H1 (cell line): ENCODE measurements around the gene OXER1. TPM values are rescaled to one million over a fixed set of nuclear protein-coding genes. Genes with fewer than 3 reads are reported as not detected.

Experiments
- CTCF ChIA-PET: fragments of 300-600 bp; sonication (Branson Sonifier 250); formaldehyde crosslinking; loops from one replicate; lab custom pipeline; 2021; ENCODE audit not compliant: partially characterized antibody; lab: Charles Lee
- POLR2A ChIA-PET: fragments of 300-600 bp; sonication (Branson Sonifier 250); formaldehyde crosslinking; loops from one replicate; lab custom pipeline; 2021; ENCODE audit warnings: inconsistent platforms; ENCODE audit not compliant: partially characterized antibody; lab: Charles Lee
- DNase-seq, 2 experiments: peaks; one replicate each; pipeline versions ENCODE4 v3.0.0 to v3.0.0-alpha.2; 2010 to 2022; ENCODE audit warnings: low spot score in 2 of 2, low read depth in 1 of 2, mixed read lengths in 1 of 2
- FAIRE-seq: peaks from 2 replicates; lab custom pipeline; 2011; peaks lifted over from hg19 to GRCh38; lab: Jason Lieb, UNC
- H2AFZ ChIP-seq: 2 replicates; pipeline ENCODE4 v1.8.1; 2012; ENCODE audit warnings: low read length, inconsistent platforms
- H2AK5ac ChIP-seq: 2 replicates; pipeline ENCODE4 v1.6.1; 2013; ENCODE audit warnings: low read depth, low read length
- H2BK120ac ChIP-seq: replicated peaks from 2 replicates; pipeline ENCODE3; 2013; ENCODE audit warnings: low read depth, low read length, inconsistent platforms
- H2BK12ac ChIP-seq: 2 replicates; pipeline ENCODE4 v1.6.1; 2013; ENCODE audit warnings: low read depth, low read length
- H2BK15ac ChIP-seq: 2 replicates; pipeline ENCODE4 v1.6.1; 2013; ENCODE audit warnings: low read length
- H2BK20ac ChIP-seq: 2 replicates; pipeline ENCODE4 v1.6.1; 2013; ENCODE audit warnings: low read length
- H2BK5ac ChIP-seq: 2 replicates; pipeline ENCODE4 v1.6.1; 2013; ENCODE audit warnings: low read depth, low read length
- H3K14ac ChIP-seq: 2 replicates; pipeline ENCODE4 v1.6.1; 2013; ENCODE audit warnings: inconsistent platforms; ENCODE audit not compliant: insufficient read length
- H3K18ac ChIP-seq: 2 replicates; pipeline ENCODE4 v1.6.1; 2013; ENCODE audit warnings: low read length; ENCODE audit errors: extremely low read depth
- H3K23ac ChIP-seq: 2 replicates; pipeline ENCODE4 v1.6.1; 2013; ENCODE audit warnings: inconsistent platforms; ENCODE audit not compliant: insufficient read length
- H3K23me2 ChIP-seq: 2 replicates; pipeline ENCODE4 v1.6.1; 2013; ENCODE audit warnings: low read depth, low read length
- H3K27ac ChIP-seq: 2 replicates; pipeline ENCODE4 v1.6.1; 2011; ENCODE audit warnings: low read depth, low read length, inconsistent platforms
- H3K27me3 ChIP-seq, 4 experiments: replicated peaks in 1 of 4; 1 replicate in 1 of 4; 2 replicates in 3 of 4; pipeline versions ENCODE4 v1.6.1 to v1.8.1; 2011 to 2013; ENCODE audit warnings: low read length in 3 of 4, mild to moderate bottlenecking in 3 of 4, inconsistent platforms in 2 of 4, mixed read lengths in 2 of 4, moderate library complexity in 1 of 4; ENCODE audit not compliant: control insufficient read depth in 3 of 4, insufficient read depth in 3 of 4; ENCODE audit errors: extremely low read depth in 1 of 4
- H3K36me3 ChIP-seq, 4 experiments: 2 replicates each; pipeline versions ENCODE4 v1.6.1 to v1.8.1; 2011 to 2013; ENCODE audit warnings: mild to moderate bottlenecking in 4 of 4, low read length in 3 of 4, moderate library complexity in 2 of 4, control low read depth in 1 of 4, inconsistent platforms in 1 of 4; ENCODE audit not compliant: insufficient read depth in 4 of 4, control insufficient read depth in 2 of 4
- H3K4ac ChIP-seq: replicated peaks from 2 replicates; pipeline ENCODE3; 2013; ENCODE audit warnings: low read length, low read depth, mixed read lengths, inconsistent platforms; ENCODE audit not compliant: insufficient read length
- H3K4me1 ChIP-seq, 4 experiments: replicated peaks in 1 of 4; 1 replicate in 1 of 4; 2 replicates in 3 of 4; pipeline versions ENCODE4 v1.6.1 to v1.8.1; 2011 to 2013; ENCODE audit warnings: low read length in 3 of 4, inconsistent platforms in 2 of 4, mixed read lengths in 1 of 4; ENCODE audit not compliant: insufficient read depth in 4 of 4, control insufficient read depth in 3 of 4
- H3K4me2 ChIP-seq, 2 experiments: 2 replicates each; pipeline versions ENCODE4 v1.6.1 to v1.8.1; 2011 to 2013; ENCODE audit warnings: low read depth in 2 of 2, low read length in 2 of 2, control low read depth in 1 of 2, inconsistent platforms in 1 of 2, mild to moderate bottlenecking in 1 of 2; ENCODE audit not compliant: insufficient read depth in 1 of 2
- H3K4me3 ChIP-seq, 4 experiments: fragments of 200-600, 300-600 bp in 1 of 4; sonication (generic), shearing (Covaris generic), sonication (Bioruptor Twin) in 1 of 4; 2 replicates each; pipeline versions ENCODE4 v1.5.1 to v1.8.1; 2011 to 2016; ENCODE audit warnings: low read length in 4 of 4, low read depth in 3 of 4, control low read depth in 2 of 4, inconsistent platforms in 2 of 4, mild to moderate bottlenecking in 2 of 4, mixed read lengths in 1 of 4, moderate library complexity in 1 of 4; ENCODE audit not compliant: insufficient read depth in 2 of 4; ENCODE audit errors: extremely low read depth in 1 of 4
- H3K56ac ChIP-seq: replicated peaks from 2 replicates; pipeline ENCODE3; 2013; ENCODE audit warnings: low read depth, mild to moderate bottlenecking, mixed read lengths, low read length, inconsistent platforms; ENCODE audit not compliant: insufficient read length
- H3K79me1 ChIP-seq: 2 replicates; pipeline ENCODE4 v1.6.1; 2013; ENCODE audit warnings: low read depth, low read length, control low read depth
- H3K79me2 ChIP-seq, 2 experiments: 2 replicates each; pipeline versions ENCODE4 v1.6.1 to v1.8.1; 2012 to 2013; ENCODE audit warnings: low read length in 2 of 2, mild to moderate bottlenecking in 2 of 2, inconsistent platforms in 1 of 2; ENCODE audit not compliant: insufficient read depth in 2 of 2, control insufficient read depth in 1 of 2
- H3K9ac ChIP-seq, 4 experiments: replicated peaks in 1 of 4; 1 replicate in 1 of 4; 2 replicates in 3 of 4; pipeline versions ENCODE4 v1.6.1 to v1.8.1; 2011 to 2013; ENCODE audit warnings: low read depth in 3 of 4, low read length in 3 of 4, control low read depth in 2 of 4, mild to moderate bottlenecking in 2 of 4, moderate library complexity in 2 of 4, inconsistent platforms in 1 of 4; ENCODE audit errors: extremely low read depth in 1 of 4
- H3K9me3 ChIP-seq, 2 experiments: 2 replicates each; pipeline versions ENCODE4 v1.6.1 to v1.8.1; 2012 to 2013; ENCODE audit warnings: mild to moderate bottlenecking in 2 of 2, moderate library complexity in 2 of 2, control low read depth in 1 of 2, inconsistent platforms in 1 of 2, low read depth in 1 of 2, low read length in 1 of 2, mixed read lengths in 1 of 2; ENCODE audit not compliant: insufficient read depth in 2 of 2
- H4K20me1 ChIP-seq, 2 experiments: replicated peaks in 1 of 2; 2 replicates each; pipeline versions ENCODE3 to v1.8.1; 2011 to 2013; ENCODE audit warnings: inconsistent platforms in 2 of 2, low read length in 2 of 2, mild to moderate bottlenecking in 1 of 2; ENCODE audit not compliant: insufficient read depth in 2 of 2, control insufficient read depth in 1 of 2
- H4K5ac ChIP-seq: 2 replicates; pipeline ENCODE4 v1.6.1; 2013; ENCODE audit warnings: low read length, low read depth, mixed read lengths, inconsistent platforms; ENCODE audit not compliant: insufficient read length
- H4K8ac ChIP-seq: 2 replicates; pipeline ENCODE4 v1.8.0; 2013; ENCODE audit warnings: mild to moderate bottlenecking, moderate library complexity, low read length, inconsistent platforms; ENCODE audit not compliant: insufficient read depth; ENCODE audit errors: extremely low read depth
- H4K91ac ChIP-seq: replicated peaks from 2 replicates; pipeline ENCODE3; 2013; ENCODE audit warnings: low read length, mixed read lengths, inconsistent platforms; ENCODE audit not compliant: insufficient read length
- ATF3 ChIP-seq: IDR thresholded peaks from 2 replicates; pipeline ENCODE4 v1.6.1; 2011; ENCODE audit warnings: low read depth, mild to moderate bottlenecking, low read length; ENCODE audit not compliant: insufficient read depth
- BRCA1 ChIP-seq: IDR thresholded peaks from 2 replicates; pipeline ENCODE4 v1.6.1; 2012; ENCODE audit warnings: low read depth, low read length, improper control_type of control experiment
- CEBPB ChIP-seq: IDR thresholded peaks from 2 replicates; pipeline ENCODE4 v1.6.1; 2012; ENCODE audit warnings: low read depth, low read length
- CTCF ChIP-seq, 3 experiments: IDR thresholded peaks; 1 replicate in 2 of 3; 2 replicates in 1 of 3; pipeline versions ENCODE4 v1.5.1 to v1.6.1; 2011; ENCODE audit warnings: low read length in 3 of 3, mild to moderate bottlenecking in 3 of 3, inconsistent platforms in 2 of 3, low read depth in 1 of 3, moderate library complexity in 1 of 3; ENCODE audit not compliant: insufficient read depth in 1 of 3; ENCODE audit errors: control extremely low read depth in 1 of 3
- EGR1 ChIP-seq: IDR thresholded peaks from 2 replicates; pipeline ENCODE4 v1.6.1; 2011; ENCODE audit warnings: low read depth, low read length, borderline replicate concordance
- GTF2F1 ChIP-seq: IDR thresholded peaks from 2 replicates; pipeline ENCODE4 v1.6.1; 2012; ENCODE audit warnings: low read depth, low read length, improper control_type of control experiment, borderline replicate concordance
- JUN ChIP-seq: IDR thresholded peaks from 2 replicates; pipeline ENCODE4 v1.6.1; 2011; ENCODE audit warnings: low read depth, mild to moderate bottlenecking, improper control_type of control experiment, low read length
- KDM1A ChIP-seq: fragments of 200-600, 300-600 bp; sonication (generic); IDR thresholded peaks from 2 replicates; pipeline ENCODE4 v1.7.1; 2016; ENCODE audit warnings: mild to moderate bottlenecking, low read length, borderline replicate concordance
- RAD21 ChIP-seq, 2 experiments: IDR thresholded peaks in 1 of 2; conservative IDR thresholded peaks in 1 of 2; 2 replicates each; pipeline ENCODE4 v1.6.1; 2011; ENCODE audit warnings: low read depth in 2 of 2, low read length in 2 of 2, improper control_type of control experiment in 1 of 2, inconsistent platforms in 1 of 2, mild to moderate bottlenecking in 1 of 2, moderate library complexity in 1 of 2
- RXRA ChIP-seq: IDR thresholded peaks from 2 replicates; pipeline ENCODE4 v1.6.1; 2011; ENCODE audit warnings: low read depth, mild to moderate bottlenecking, low read length, moderate library complexity; ENCODE audit not compliant: insufficient read depth
- SP4 ChIP-seq: IDR thresholded peaks from 2 replicates; pipeline ENCODE4 v1.6.1; 2012; ENCODE audit warnings: low read length, inconsistent platforms
- TAF1 ChIP-seq: IDR thresholded peaks from 2 replicates; pipeline ENCODE4 v1.6.1; 2011; ENCODE audit warnings: mild to moderate bottlenecking, low read depth, low read length
- WGBS, 2 experiments: shearing (Covaris generic) in 1 of 2; methylation state at CpG; one replicate each; pipeline versions ENCODE4 v1.1.6 to v1.1.7; 2013 to 2015; ENCODE audit warnings: low lambda C conversion rate in 2 of 2, mixed read lengths in 2 of 2, inconsistent platforms in 1 of 2, low coverage in 1 of 2, missing lambda C conversion rate in 1 of 2; ENCODE audit not compliant: insufficient replicate concordance in 2 of 2, insufficient coverage in 1 of 2, insufficient read length in 1 of 2; ENCODE audit errors: extremely low coverage in 1 of 2, missing lambda C conversion rate in 1 of 2; 5-methylcytosine and 5-hydroxymethylcytosine counted together
- polyA plus RNA-seq, 7 experiments: library from polyadenylated mRNA; depleted of rRNA in 3 of 7; stranded (reverse) in 5 of 7; unstranded in 2 of 7; fragments of >200 nt in 5 of 7; fragments of 200-250 nt in 2 of 7; gene quantifications; 1 replicate in 5 of 7; 2 replicates in 1 of 7; 4 replicates in 1 of 7; pipeline versions ENCODE4 v1.2.1 to v1.2.3, GENCODE V29; 2011 to 2013; ENCODE audit warnings: missing spikeins in 2 of 7, mixed read lengths in 2 of 7
- total RNA-seq: library from RNA; stranded (reverse); fragmentation: NEBNext Ultra II Directional; extraction: Animal tissue kit (Norgen Biotek cat#: 25700); gene quantifications from 2 replicates; pipeline ENCODE4 v1.2.1, GENCODE V29; 2021

The OXER1 gene
- total and polyA plus RNA-seq, 2 of the 8 experiments (the other 6 are each of a cell fraction or from before 2014, with no cell fraction given): 1.2 to 2.9 TPM

GRCh38 chr2:42726680-42727079 lies 37.3 kb downstream of the OXER1 start:
- POLR2A ChIA-PET: no interaction called here
- TF ChIP-seq TAF1 (no peak), BRCA1 (no peak), SP4 (no peak), RAD21 (IDR thresholded peaks at IDR 0.05 in 1 of 2, conservative IDR thresholded peaks at IDR 0.05 in 1 of 2; ENCODE audit: low read depth in 2 of 2, low read length in 2 of 2) (no peak), CTCF (IDR thresholded peaks at IDR 0.05; ENCODE audit: control extremely low read depth in 1 of 3, insufficient read depth in 1 of 3, low read depth in 1 of 3, low read length in 3 of 3) (no peak), JUN (no peak), CEBPB (no peak), KDM1A (no peak), EGR1 (no peak), ATF3 (no peak), GTF2F1 (no peak), RXRA (no peak)

More at GRCh38 chr2:42726680-42727079, 37.3 kb downstream of the OXER1 start:
- H3K4me1 ChIP-seq: peaks cover 0 to 10% (median 0%) of the 10 kb centered on the region in 4 experiments; a peak in 2 of 7 replicates
- no peak overlapping the region for H4K8ac ChIP-seq
- H3K9ac ChIP-seq: no peak overlapping the region
- H3K4me2 ChIP-seq: no peak overlapping the region
- H3K23ac ChIP-seq: no peak overlapping the region
- no peak overlapping the region for H2BK120ac ChIP-seq
- DNase-seq (no peak), FAIRE-seq (no peak)
- H3K4ac ChIP-seq: no peak overlapping the region
- no peak overlapping the region for H2AFZ ChIP-seq
- H3K56ac ChIP-seq: no peak overlapping the region
- H3K27ac ChIP-seq: no peak overlapping the region
- H3K79me2 ChIP-seq: no peaks in the 10 kb centered on the region
- H3K27me3 ChIP-seq: no peaks in the 10 kb centered on the region
- no peak overlapping the region for H2BK12ac ChIP-seq
- no peak overlapping the region for H4K5ac ChIP-seq
- CTCF ChIA-PET: no interaction called here
- no peak overlapping the region for H3K18ac ChIP-seq
- no peaks in the 10 kb centered on the region for H3K9me3 ChIP-seq
- no peak overlapping the region for H2BK20ac ChIP-seq
- H2AK5ac ChIP-seq: no peak overlapping the region
- no peak overlapping the region for H2BK5ac ChIP-seq
- no peaks in the 10 kb centered on the region for H4K20me1 ChIP-seq
- no peak overlapping the region for H2BK15ac ChIP-seq
- no peak overlapping the region for H3K4me3 ChIP-seq
- no peaks in the 10 kb centered on the region for H3K23me2 ChIP-seq
- no peak overlapping the region for H4K91ac ChIP-seq
- no peaks in the 10 kb centered on the region; a peak in 2 of 8 replicates for H3K36me3 ChIP-seq
- 94% methylated on average over 2 of the region's 2 CpGs; no CpG with 5 or more reads in 1 of the 2 experiments for WGBS, 2 experiments
- H3K14ac ChIP-seq: no peak overlapping the region
- H3K79me1 ChIP-seq: no peaks in the 10 kb centered on the region
